Prostate gland (tissue), 2 donors: ENCODE measurements around the gene CORIN.

Experiments used
- POLR2A ChIP-seq: fragments of 450-650 bp; IDR thresholded peaks from one replicate; pipeline ENCODE4 v1.6.1; 2016; ENCODE audit warnings: antibody characterized with exemption, mild to moderate bottlenecking
- POLR2AphosphoS5 ChIP-seq: sonication (generic); formaldehyde crosslinking; IDR thresholded peaks from one replicate; pipeline ENCODE4 v1.6.1; 2017; ENCODE audit warnings: antibody characterized with exemption
- TF ChIP-seq, protein P1 (sequence below), 4 experiments: fragments of 200-600 bp in 2 of 4; fragments of 450-650 bp in 2 of 4; sonication (generic) in 2 of 4; IDR thresholded peaks; 1 replicate in 3 of 4; 2 replicates in 1 of 4; pipeline ENCODE4 v1.5.1; 2016 to 2019; ENCODE audit warnings: antibody characterized with exemption in 4 of 4, mild to moderate bottlenecking in 2 of 4, moderate library complexity in 2 of 4

DNA sequence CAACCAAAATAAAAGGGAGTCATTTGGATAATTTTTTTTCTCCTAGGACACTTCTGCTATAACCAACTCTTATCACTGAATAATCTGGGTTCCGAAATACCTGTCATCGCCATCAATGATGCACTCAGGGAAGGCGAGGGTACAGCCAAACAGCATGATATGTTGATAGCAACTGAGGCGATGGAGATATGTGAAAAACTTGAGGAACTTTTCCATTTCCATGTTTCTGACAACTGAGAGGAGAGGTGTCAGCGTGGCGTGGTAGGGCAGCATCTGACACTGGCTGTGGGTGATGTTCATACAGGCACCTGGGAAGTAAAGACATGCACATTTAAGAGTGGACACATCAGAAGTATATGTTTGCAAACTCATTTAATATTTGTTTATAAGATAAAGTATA is 74.6 kb downstream of the CORIN start:
- no peak for TF ChIP-seq POLR2A
- TF ChIP-seq, protein P1, sequence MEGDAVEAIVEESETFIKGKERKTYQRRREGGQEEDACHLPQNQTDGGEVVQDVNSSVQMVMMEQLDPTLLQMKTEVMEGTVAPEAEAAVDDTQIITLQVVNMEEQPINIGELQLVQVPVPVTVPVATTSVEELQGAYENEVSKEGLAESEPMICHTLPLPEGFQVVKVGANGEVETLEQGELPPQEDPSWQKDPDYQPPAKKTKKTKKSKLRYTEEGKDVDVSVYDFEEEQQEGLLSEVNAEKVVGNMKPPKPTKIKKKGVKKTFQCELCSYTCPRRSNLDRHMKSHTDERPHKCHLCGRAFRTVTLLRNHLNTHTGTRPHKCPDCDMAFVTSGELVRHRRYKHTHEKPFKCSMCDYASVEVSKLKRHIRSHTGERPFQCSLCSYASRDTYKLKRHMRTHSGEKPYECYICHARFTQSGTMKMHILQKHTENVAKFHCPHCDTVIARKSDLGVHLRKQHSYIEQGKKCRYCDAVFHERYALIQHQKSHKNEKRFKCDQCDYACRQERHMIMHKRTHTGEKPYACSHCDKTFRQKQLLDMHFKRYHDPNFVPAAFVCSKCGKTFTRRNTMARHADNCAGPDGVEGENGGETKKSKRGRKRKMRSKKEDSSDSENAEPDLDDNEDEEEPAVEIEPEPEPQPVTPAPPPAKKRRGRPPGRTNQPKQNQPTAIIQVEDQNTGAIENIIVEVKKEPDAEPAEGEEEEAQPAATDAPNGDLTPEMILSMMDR (IDR thresholded peaks at IDR 0.05) = no peak
- TF ChIP-seq POLR2AphosphoS5 = no peak
